ENCODE data around the gene MINK1.

Gene MINK1

DNA sequence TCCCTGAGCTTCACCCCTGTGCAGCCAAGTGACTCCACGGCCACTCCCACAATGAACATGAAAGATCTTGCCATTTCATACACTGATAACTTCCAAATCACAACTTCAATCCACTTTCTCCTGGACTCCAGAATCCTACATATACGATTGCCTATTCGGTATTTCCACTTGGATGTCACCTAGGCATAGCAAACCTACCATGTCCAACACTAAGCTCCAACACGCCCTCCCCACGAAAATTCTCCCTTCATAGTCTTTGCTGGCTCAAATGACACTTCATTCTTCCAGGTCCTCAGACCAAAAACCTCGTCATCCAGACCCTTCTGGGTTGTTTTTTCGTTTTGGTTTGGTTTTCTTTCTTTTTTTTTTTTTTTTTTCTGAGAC is 42.4 kb upstream of the MINK1 start:
- H3K23ac ChIP-seq (ENCODE audit: low read length), result no peak overlapping the region
- H4K91ac ChIP-seq (ENCODE audit: low read depth, low read length), result no peak overlapping the region
- peak overlapping the region; percentile 88 for H3K4me3 ChIP-seq (ENCODE audit: low read depth, low read length)
- H3K27me3 ChIP-seq (ENCODE audit: insufficient read depth, low read length), result no peaks in the 10 kb centered on the region
- H2AK5ac ChIP-seq (ENCODE audit: low read length), result no peak overlapping the region
- peaks cover 6 to 8% of the 10 kb centered on the region in 2 experiments for H3K4me1 ChIP-seq (ENCODE audit: control insufficient read depth in 1 of 2, insufficient read depth in 2 of 2, low read length in 2 of 2)
- H2BK12ac ChIP-seq (ENCODE audit: low read length), result no peak overlapping the region
- peaks cover 16% of the 10 kb centered on the region for H3K79me1 ChIP-seq (ENCODE audit: low read length)
- no peaks in the 10 kb centered on the region for H3K36me3 ChIP-seq (ENCODE audit: control insufficient read depth in 1 of 2, insufficient read depth in 2 of 2, low read length in 2 of 2)
- 100% methylated on average over 1 of the region's 7 CpGs for WGBS (ENCODE audit: extremely low coverage, insufficient coverage, insufficient read length)
- peak overlapping the region; percentile 87 for H4K8ac ChIP-seq (ENCODE audit: low read depth, low read length)
- H3K27ac ChIP-seq (ENCODE audit: low read depth, low read length), result peak overlapping the region; percentile 97
- DNase-seq, result no peak
- H3K79me2 ChIP-seq (ENCODE audit: control insufficient read depth, insufficient read depth, low read length, poor library complexity), result peaks cover 11% of the 10 kb centered on the region
- peak overlapping the region; percentile 97 for H3K4me2 ChIP-seq (ENCODE audit: low read length)
- H3K14ac ChIP-seq (ENCODE audit: low read length), result peak overlapping the region; percentile 19
- H4K12ac ChIP-seq (ENCODE audit: low read depth, low read length), result no peak overlapping the region
- H3K4ac ChIP-seq (ENCODE audit: low read depth, low read length), result no peak overlapping the region
- H3K9me3 ChIP-seq (ENCODE audit: insufficient read depth, low read depth, low read length), result no peaks in the 10 kb centered on the region
- H2BK5ac ChIP-seq (ENCODE audit: low read depth, low read length, poor library complexity), result no peak overlapping the region
- peak overlapping the region; percentile 85 for H2AFZ ChIP-seq (ENCODE audit: insufficient read depth, low read length, poor library complexity)
- H3K9ac ChIP-seq (ENCODE audit: low read length), result peak overlapping the region; percentile 16
- H2BK120ac ChIP-seq (ENCODE audit: insufficient read depth, low read length, poor library complexity), result no peak overlapping the region
- H3K18ac ChIP-seq (ENCODE audit: low read length), result no peak overlapping the region

DNA sequence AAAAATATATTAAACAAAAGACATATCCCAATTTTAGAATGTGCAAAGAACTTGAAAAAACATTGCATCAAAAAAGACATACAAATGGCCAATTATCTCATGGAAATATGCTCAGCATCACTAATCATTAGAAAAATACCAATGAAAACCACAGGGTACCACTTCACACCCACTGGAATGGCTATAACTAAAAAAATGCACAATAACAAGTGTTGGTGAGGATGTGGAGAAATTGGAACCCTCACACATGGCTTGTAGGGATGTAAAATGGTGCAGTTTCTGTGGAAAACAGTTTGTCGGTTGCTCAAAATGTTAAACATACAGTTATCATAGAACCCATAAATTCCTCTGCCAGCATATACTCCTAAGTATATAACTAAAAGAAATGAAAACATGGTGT is 38.0 kb upstream of the MINK1 start:
- WGBS (ENCODE audit: extremely low coverage, insufficient coverage, insufficient read length), result no CpG with 5 or more reads among the region's 1 CpG
- DNase-seq, result no peak

DNA sequence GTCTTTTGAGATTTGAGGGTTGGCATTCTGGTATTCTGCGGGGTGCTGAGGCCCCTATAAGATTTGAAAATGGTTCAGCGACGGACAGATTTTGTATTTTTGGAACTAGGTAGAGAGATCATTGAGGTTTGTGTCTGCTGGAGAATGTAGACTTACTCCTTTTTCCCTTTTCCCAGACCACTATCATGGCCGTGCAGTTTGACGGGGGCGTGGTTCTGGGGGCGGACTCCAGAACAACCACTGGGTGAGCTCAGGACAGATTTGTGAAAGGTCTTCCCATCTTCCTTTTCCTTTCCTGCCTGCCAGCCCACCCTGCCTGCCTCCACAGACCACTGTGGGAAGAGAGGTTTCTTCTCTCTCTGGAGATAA is 36.6 kb upstream of the MINK1 start:
- Histone ChIP-seq H3K36me3 (ENCODE audit: control insufficient read depth in 1 of 2, insufficient read depth in 2 of 2, low read length in 2 of 2) (peaks cover 17 to 25% of the 10 kb centered on the region in 2 experiments), H3K9me3 (ENCODE audit: insufficient read depth, low read depth, low read length) (no peaks in the 10 kb centered on the region), H2AFZ (ENCODE audit: insufficient read depth, low read length, poor library complexity) (no peak overlapping the region), H4K12ac (ENCODE audit: low read depth, low read length) (no peak overlapping the region), H2BK5ac (ENCODE audit: low read depth, low read length, poor library complexity) (peak overlapping the region; percentile 82), H3K79me2 (ENCODE audit: control insufficient read depth, insufficient read depth, low read length, poor library complexity) (peaks cover 4% of the 10 kb centered on the region), H3K23ac (ENCODE audit: low read length) (no peak overlapping the region), H2BK120ac (ENCODE audit: insufficient read depth, low read length, poor library complexity) (peak overlapping the region; percentile 88), H3K4ac (ENCODE audit: low read depth, low read length) (peak overlapping the region; percentile 96), H3K18ac (ENCODE audit: low read length) (no peak overlapping the region), H4K8ac (ENCODE audit: low read depth, low read length) (no peak overlapping the region), H3K14ac (ENCODE audit: low read length) (peak overlapping the region; percentile 97), H2BK12ac (ENCODE audit: low read length) (no peak overlapping the region), H3K4me3 (ENCODE audit: low read depth, low read length) (peak overlapping the region; percentile 97), H3K79me1 (ENCODE audit: low read length) (peaks cover 5% of the 10 kb centered on the region), H3K27me3 (ENCODE audit: insufficient read depth, low read length) (no peaks in the 10 kb centered on the region), H2AK5ac (ENCODE audit: low read length) (peak overlapping the region; percentile 99), H3K4me1 (ENCODE audit: control insufficient read depth in 1 of 2, insufficient read depth in 2 of 2, low read length in 2 of 2) (peaks cover 0 to 6% of the 10 kb centered on the region in 2 experiments), H3K27ac (ENCODE audit: low read depth, low read length) (peak overlapping the region; percentile 29), H3K4me2 (ENCODE audit: low read length) (peak overlapping the region; percentile 74), H3K9ac (ENCODE audit: low read length) (peak overlapping the region; percentile 94), H4K91ac (ENCODE audit: low read depth, low read length) (peak overlapping the region; percentile 98)
- no CpG with 5 or more reads among the region's 7 CpGs for WGBS (ENCODE audit: extremely low coverage, insufficient coverage, insufficient read length)
- DNase-seq, result peak in 1 of 2 donors; percentile 48

More for the DNA sequence above, 38.0 kb upstream of the MINK1 start:
- Histone ChIP-seq H2BK120ac (ENCODE audit: insufficient read depth, low read length, poor library complexity) (no peak overlapping the region), H3K4me3 (ENCODE audit: low read depth, low read length) (no peak overlapping the region), H2AK5ac (ENCODE audit: low read length) (no peak overlapping the region), H4K91ac (ENCODE audit: low read depth, low read length) (no peak overlapping the region), H2BK12ac (ENCODE audit: low read length) (no peak overlapping the region), H3K18ac (ENCODE audit: low read length) (no peak overlapping the region), H3K79me2 (ENCODE audit: control insufficient read depth, insufficient read depth, low read length, poor library complexity) (peaks cover 4% of the 10 kb centered on the region), H2BK5ac (ENCODE audit: low read depth, low read length, poor library complexity) (no peak overlapping the region), H4K8ac (ENCODE audit: low read depth, low read length) (peak overlapping the region; percentile 97), H3K4me1 (ENCODE audit: control insufficient read depth in 1 of 2, insufficient read depth in 2 of 2, low read length in 2 of 2) (peaks cover 2 to 6% of the 10 kb centered on the region in 2 experiments), H3K9me3 (ENCODE audit: insufficient read depth, low read depth, low read length) (no peaks in the 10 kb centered on the region), H3K4me2 (ENCODE audit: low read length) (no peak overlapping the region), H3K27me3 (ENCODE audit: insufficient read depth, low read length) (no peaks in the 10 kb centered on the region), H3K23ac (ENCODE audit: low read length) (no peak overlapping the region), H3K36me3 (ENCODE audit: control insufficient read depth in 1 of 2, insufficient read depth in 2 of 2, low read length in 2 of 2) (peaks cover 17 to 20% of the 10 kb centered on the region in 2 experiments), H3K27ac (ENCODE audit: low read depth, low read length) (no peak overlapping the region), H3K79me1 (ENCODE audit: low read length) (peaks cover 8% of the 10 kb centered on the region), H4K12ac (ENCODE audit: low read depth, low read length) (no peak overlapping the region), H3K4ac (ENCODE audit: low read depth, low read length) (no peak overlapping the region), H3K14ac (ENCODE audit: low read length) (no peak overlapping the region), H2AFZ (ENCODE audit: insufficient read depth, low read length, poor library complexity) (peak overlapping the region; percentile 73), H3K9ac (ENCODE audit: low read length) (no peak overlapping the region)

DNA sequence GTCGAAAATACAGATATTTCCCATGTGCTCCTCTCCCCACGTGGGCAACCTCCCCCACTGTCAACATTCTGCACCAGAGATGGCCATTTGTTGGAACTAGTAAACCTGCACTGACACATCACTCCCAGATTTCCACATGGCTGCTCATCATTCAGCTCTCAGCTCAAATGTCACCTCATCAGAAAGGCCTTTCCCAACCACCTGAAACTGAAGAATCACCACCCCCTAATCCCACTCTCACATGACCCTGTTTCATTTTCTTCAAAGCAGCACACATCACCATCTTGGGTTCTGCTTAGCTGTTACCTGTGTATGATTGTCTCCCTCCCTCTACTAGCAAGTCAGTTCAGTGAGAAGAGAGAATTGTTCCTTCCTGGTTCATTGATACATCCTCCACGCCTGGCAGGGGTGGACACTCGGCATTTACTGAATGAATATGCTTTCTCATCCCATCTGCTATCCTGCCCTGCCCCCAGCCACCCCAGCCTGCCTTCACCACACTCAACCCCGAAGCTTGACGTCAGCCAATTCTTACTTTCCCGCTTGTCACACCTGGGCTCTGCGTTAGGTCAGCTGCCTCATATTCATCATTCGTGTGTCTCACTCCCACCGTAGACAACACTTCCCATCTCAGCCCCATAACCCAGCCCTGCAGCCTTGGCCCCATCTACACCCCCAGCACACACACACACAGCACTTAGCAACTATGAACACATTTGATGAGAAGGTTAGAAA is 32.5 kb upstream of the MINK1 start:
- Histone ChIP-seq H4K91ac (ENCODE audit: low read depth, low read length) (no peak overlapping the region), H2AK5ac (ENCODE audit: low read length) (no peak overlapping the region), H3K4me3 (ENCODE audit: low read depth, low read length) (peak overlapping the region; percentile 33), H3K27ac (ENCODE audit: low read depth, low read length) (no peak overlapping the region), H3K23ac (ENCODE audit: low read length) (no peak overlapping the region), H2BK5ac (ENCODE audit: low read depth, low read length, poor library complexity) (no peak overlapping the region), H3K4me2 (ENCODE audit: low read length) (no peak overlapping the region), H3K27me3 (ENCODE audit: insufficient read depth, low read length) (no peaks in the 10 kb centered on the region), H4K8ac (ENCODE audit: low read depth, low read length) (no peak overlapping the region), H2BK12ac (ENCODE audit: low read length) (no peak overlapping the region), H3K36me3 (ENCODE audit: control insufficient read depth in 1 of 2, insufficient read depth in 2 of 2, low read length in 2 of 2) (peaks cover 17 to 25% of the 10 kb centered on the region in 2 experiments), H3K18ac (ENCODE audit: low read length) (no peak overlapping the region), H3K9ac (ENCODE audit: low read length) (no peak overlapping the region), H3K79me2 (ENCODE audit: control insufficient read depth, insufficient read depth, low read length, poor library complexity) (peaks cover 4% of the 10 kb centered on the region), H3K9me3 (ENCODE audit: insufficient read depth, low read depth, low read length) (no peaks in the 10 kb centered on the region), H3K4ac (ENCODE audit: low read depth, low read length) (no peak overlapping the region), H3K4me1 (ENCODE audit: control insufficient read depth in 1 of 2, insufficient read depth in 2 of 2, low read length in 2 of 2) (peaks cover 0 to 6% of the 10 kb centered on the region in 2 experiments), H4K12ac (ENCODE audit: low read depth, low read length) (no peak overlapping the region), H3K14ac (ENCODE audit: low read length) (no peak overlapping the region), H2AFZ (ENCODE audit: insufficient read depth, low read length, poor library complexity) (no peak overlapping the region), H3K79me1 (ENCODE audit: low read length) (peaks cover 5% of the 10 kb centered on the region), H2BK120ac (ENCODE audit: insufficient read depth, low read length, poor library complexity) (no peak overlapping the region)
- DNase-seq, result no peak
- WGBS (ENCODE audit: extremely low coverage, insufficient coverage, insufficient read length), result no CpG with 5 or more reads among the region's 10 CpGs

Measured in trophoblast cell (in vitro differentiated cells and primary cell).